HG02798 (cell line): ENCODE results near the gene GLUD1.
"Not testable (repeated sequence)": the region's sequence is repeated elsewhere in the genome, so short reads cannot be mapped to it uniquely, and the experiment has no call there.

Experiments used
- ATAC-seq: cut with Tn5 transposase; IDR thresholded peaks from one replicate; pipeline ENCODE4 v1.9.1; 2021; ENCODE audit warnings: mild to moderate bottlenecking; ENCODE audit not compliant: unreplicated experiment, poor library complexity

Gene GLUD1

GRCh38 chr10:87007674-87008073 lies 87.0 kb downstream of the GLUD1 start:
- ATAC-seq: not testable (repeated sequence)

- not testable (repeated sequence) for ATAC-seq
These were observed 87.5 kb downstream of the GLUD1 start for GRCh38 chr10:87007124-87007523.

- no peak for ATAC-seq
These were observed 94.2 kb downstream of the GLUD1 start for GRCh38 chr10:87000491-87000890.
